Measurements from ENCODE around the gene UQCC3. TPM values are rescaled to one million over a fixed set of nuclear protein-coding genes. Genes with fewer than 3 reads are reported as not detected.
"Not testable (repeated sequence)": the region's sequence is repeated elsewhere in the genome, so short reads cannot be mapped to it uniquely, and the experiment has no call there.

UQCC3 gene
- total RNA-seq, 1 experiment from 2014 or later = 17.9 TPM

DNA sequence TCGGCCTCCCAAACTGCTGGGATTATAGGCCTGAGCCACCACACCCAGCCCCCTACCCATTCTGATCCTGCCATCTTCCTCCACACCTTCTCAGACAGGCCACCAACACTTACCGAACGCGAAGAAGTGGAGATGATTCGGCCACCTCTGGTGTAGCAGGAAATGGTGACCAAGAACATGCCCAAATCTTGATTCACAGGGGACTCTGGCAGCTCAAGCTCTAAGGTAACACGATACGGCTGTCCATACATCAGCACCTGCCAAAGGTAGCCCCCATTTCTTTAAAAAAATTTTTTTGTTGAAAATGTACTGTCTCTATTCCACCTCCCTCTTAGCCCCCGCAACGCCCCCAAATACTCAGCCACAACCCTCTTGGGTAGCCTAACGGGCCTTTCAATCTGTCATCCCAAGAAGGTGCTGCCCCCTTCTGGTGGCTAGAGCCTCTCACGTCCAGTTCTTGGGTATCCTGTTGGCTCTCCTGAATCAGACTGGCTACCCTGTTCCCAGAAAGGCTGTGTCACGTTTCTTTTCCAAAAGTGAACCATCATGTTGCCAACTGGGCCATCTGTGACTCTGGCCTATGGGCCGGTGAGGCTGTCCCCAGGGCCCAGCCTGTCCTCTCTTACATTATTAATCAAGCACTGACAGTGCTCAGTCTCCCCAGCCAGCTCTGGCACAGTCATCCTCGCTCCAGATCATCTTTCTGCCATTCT, 23.1 kb downstream of the UQCC3 start (continued):
- TF ChIP-seq ZFX (IDR thresholded peaks at IDR 0.05) (no peak), EGR1 (IDR thresholded peaks at IDR 0.05; ENCODE audit: low read depth) (no peak)

DNA sequence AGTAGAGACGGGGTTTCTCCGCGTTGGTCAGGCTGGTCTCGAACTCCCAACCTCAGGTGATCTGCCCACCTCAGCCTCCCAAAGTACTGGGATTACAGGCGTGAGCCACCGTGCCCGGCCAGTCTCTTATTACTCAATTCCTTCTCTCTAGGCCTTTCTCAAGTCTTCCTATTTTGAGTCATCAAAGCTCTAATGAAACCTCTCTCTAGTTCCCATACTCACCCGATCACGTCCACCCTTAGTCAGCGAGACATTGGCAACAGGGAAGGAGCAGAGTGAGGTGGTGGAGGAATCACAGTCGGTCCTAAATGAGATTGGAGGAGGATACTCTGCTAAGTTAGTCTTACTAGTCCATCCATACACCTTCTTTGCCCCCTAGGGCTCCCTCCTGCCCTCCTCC, 30.8 kb downstream of the UQCC3 start:
- POLR2A ChIA-PET = no interaction called here
- H4K20me1 ChIP-seq (ENCODE audit: insufficient read depth) = no peaks in the 10 kb centered on the region
- no peak for DNase-seq (ENCODE audit: low read depth, low spot score)
- H3K27ac ChIP-seq (ENCODE audit: low read depth, low read length) = no peak overlapping the region
- H3K4me2 ChIP-seq (ENCODE audit: low read length) = no peak overlapping the region
- peaks cover 12% of the 10 kb centered on the region for H3K79me2 ChIP-seq (ENCODE audit: insufficient read depth, low read length)
- peaks cover 10 to 22% of the 10 kb centered on the region in 2 experiments; a peak in 3 of 4 replicates for H3K36me3 ChIP-seq (ENCODE audit: control insufficient read depth in 1 of 2, insufficient read depth in 2 of 2, low read length in 2 of 2)
- no peaks in the 10 kb centered on the region for H3K9me3 ChIP-seq (ENCODE audit: control insufficient read depth in 1 of 2, insufficient read depth in 1 of 2, low read depth in 1 of 2, low read length in 2 of 2)
- H2AFZ ChIP-seq (ENCODE audit: low read depth, low read length, poor library complexity, severe bottlenecking) = no peak overlapping the region
- H3K4me1 ChIP-seq (ENCODE audit: control insufficient read depth in 1 of 2, insufficient read depth in 2 of 2, low read length in 2 of 2) = peaks cover 5 to 20% of the 10 kb centered on the region in 2 experiments
- RAD21 ChIA-PET (ENCODE audit: low non-redundant PET in 1 of 2, low total read pairs in 2 of 2, uncharacterized antibody in 2 of 2, unreplicated experiment in 2 of 2) = no interaction called here
- no peak overlapping the region for H3K4me3 ChIP-seq (replicated peaks in 1 of 2; ENCODE audit: low read depth in 1 of 2, low read length in 2 of 2)
- no peak for ATAC-seq
- CTCF ChIA-PET = interaction anchor here (1.1 kb wide), 1 partner anchor 8 kb away, joined by 4 read pairs; no protein-coding TSS in a partner anchor
- H3K9me2 ChIP-seq (ENCODE audit: insufficient read depth) = no peaks in the 10 kb centered on the region
- no peak for TF ChIP-seq CEBPB (IDR thresholded peaks at IDR 0.05; ENCODE audit: low read depth)
- TF ChIP-seq JUND (IDR thresholded peaks at IDR 0.05) = no peak
- no peak for TF ChIP-seq ELF1 (IDR thresholded peaks at IDR 0.05; ENCODE audit: borderline replicate concordance, low read depth)
- TF ChIP-seq POLR2A (IDR thresholded peaks at IDR 0.05; ENCODE audit: borderline replicate concordance, extremely low read depth, insufficient read depth, insufficient read length) = no peak
- TF ChIP-seq EGR1 (IDR thresholded peaks at IDR 0.05; ENCODE audit: low read depth) = no peak
- TF ChIP-seq SIN3A (IDR thresholded peaks at IDR 0.05; ENCODE audit: low read depth) = no peak
- TF ChIP-seq, protein P1, sequence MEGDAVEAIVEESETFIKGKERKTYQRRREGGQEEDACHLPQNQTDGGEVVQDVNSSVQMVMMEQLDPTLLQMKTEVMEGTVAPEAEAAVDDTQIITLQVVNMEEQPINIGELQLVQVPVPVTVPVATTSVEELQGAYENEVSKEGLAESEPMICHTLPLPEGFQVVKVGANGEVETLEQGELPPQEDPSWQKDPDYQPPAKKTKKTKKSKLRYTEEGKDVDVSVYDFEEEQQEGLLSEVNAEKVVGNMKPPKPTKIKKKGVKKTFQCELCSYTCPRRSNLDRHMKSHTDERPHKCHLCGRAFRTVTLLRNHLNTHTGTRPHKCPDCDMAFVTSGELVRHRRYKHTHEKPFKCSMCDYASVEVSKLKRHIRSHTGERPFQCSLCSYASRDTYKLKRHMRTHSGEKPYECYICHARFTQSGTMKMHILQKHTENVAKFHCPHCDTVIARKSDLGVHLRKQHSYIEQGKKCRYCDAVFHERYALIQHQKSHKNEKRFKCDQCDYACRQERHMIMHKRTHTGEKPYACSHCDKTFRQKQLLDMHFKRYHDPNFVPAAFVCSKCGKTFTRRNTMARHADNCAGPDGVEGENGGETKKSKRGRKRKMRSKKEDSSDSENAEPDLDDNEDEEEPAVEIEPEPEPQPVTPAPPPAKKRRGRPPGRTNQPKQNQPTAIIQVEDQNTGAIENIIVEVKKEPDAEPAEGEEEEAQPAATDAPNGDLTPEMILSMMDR (IDR thresholded peaks at IDR 0.05 in 2 of 3, conservative IDR thresholded peaks at IDR 0.05 in 1 of 3; ENCODE audit: borderline replicate concordance in 1 of 3, insufficient read depth in 1 of 3, low read depth in 2 of 3, low read length in 2 of 3) = no peak
- TF ChIP-seq CBX3 (IDR thresholded peaks at IDR 0.05; ENCODE audit: low read depth) = no peak
- TF ChIP-seq ZNF274 (IDR thresholded peaks at IDR 0.05; ENCODE audit: low read depth, low read length) = no peak
- no peak overlapping the region for H3K9ac ChIP-seq (ENCODE audit: low read length)
- intact Hi-C loops (cut with micrococcal nuclease) = no loop called here
- H3K27me3 ChIP-seq (ENCODE audit: insufficient read depth, low read length) = no peaks in the 10 kb centered on the region
- no TSS peak for BruUV-seq (replicated peaks)

DNA sequence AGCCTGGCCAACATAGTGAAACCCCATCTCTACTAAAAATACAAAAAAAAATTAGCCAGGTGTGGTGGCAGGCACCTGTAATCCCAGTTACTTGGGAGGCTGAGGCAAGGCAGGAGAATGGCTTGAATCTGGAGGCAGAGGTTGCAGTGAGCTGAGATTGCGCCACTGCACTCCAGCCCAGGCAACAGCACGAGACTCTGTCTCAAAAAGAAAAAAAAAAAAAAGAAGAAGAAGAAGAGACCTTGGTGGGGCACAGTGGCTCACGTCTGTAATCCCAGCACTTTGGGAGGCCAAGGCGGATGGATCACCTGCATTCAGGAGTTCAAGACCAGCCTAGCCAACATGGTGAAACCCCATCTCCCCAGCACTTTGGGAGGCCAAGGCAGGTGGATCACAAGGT, 32.4 kb downstream of the UQCC3 start:
- H3K4me3 ChIP-seq (replicated peaks in 1 of 2; ENCODE audit: low read depth in 1 of 2, low read length in 2 of 2); H3K4me2 ChIP-seq (ENCODE audit: low read length); H3K9me2 ChIP-seq (ENCODE audit: insufficient read depth); ATAC-seq; H4K20me1 ChIP-seq (ENCODE audit: insufficient read depth); POLR2A ChIA-PET; DNase-seq (ENCODE audit: low read depth, low spot score); H3K9ac ChIP-seq (ENCODE audit: low read length); H3K27ac ChIP-seq (ENCODE audit: low read depth, low read length); H3K27me3 ChIP-seq (ENCODE audit: insufficient read depth, low read length); RAD21 ChIA-PET (ENCODE audit: low non-redundant PET in 1 of 2, low total read pairs in 2 of 2, uncharacterized antibody in 2 of 2, unreplicated experiment in 2 of 2); intact Hi-C loops (cut with micrococcal nuclease); H3K9me3 ChIP-seq (ENCODE audit: control insufficient read depth in 1 of 2, insufficient read depth in 1 of 2, low read depth in 1 of 2, low read length in 2 of 2); BruUV-seq (replicated peaks); H2AFZ ChIP-seq (ENCODE audit: low read depth, low read length, poor library complexity, severe bottlenecking): not testable (repeated sequence)
- CTCF ChIA-PET = interaction anchor here (1.3 kb wide), 1 partner anchor 9 kb away, joined by 3 read pairs; no protein-coding TSS in a partner anchor
- Histone ChIP-seq H3K4me1 (ENCODE audit: control insufficient read depth in 1 of 2, insufficient read depth in 2 of 2, low read length in 2 of 2) (peaks cover 5 to 20% of the 10 kb centered on the region in 2 experiments), H3K36me3 (ENCODE audit: control insufficient read depth in 1 of 2, insufficient read depth in 2 of 2, low read length in 2 of 2) (peaks cover 10 to 22% of the 10 kb centered on the region in 2 experiments; a peak in 3 of 4 replicates), H3K79me2 (ENCODE audit: insufficient read depth, low read length) (peaks cover 12% of the 10 kb centered on the region)

Measured in HCT116 (cell line).